ENCODE measurements around the gene CALCOCO1. TPM values are rescaled to one million over a fixed set of nuclear protein-coding genes. Genes with fewer than 3 reads are reported as not detected.
A peak's percentile ranks its signal among the peaks of the same experiment; 100 is the strongest.

CALCOCO1 gene
- total RNA-seq, 4 donors from 2014 or later: 400 to 469 (median 424) TPM

GRCh38 chr12:53743266-53744129, 16.2 kb upstream of the CALCOCO1 start:
- Histone ChIP-seq H3K4me1 (peaks cover 0 to 31% (median 10%) of the 10 kb centered on the region in 3 donors), H3K27me3 (peaks cover 79% of the 10 kb centered on the region), H3K9me3 (no peaks in the 10 kb centered on the region), H3K27ac (no peak overlapping the region), H3K36me3 (no peaks in the 10 kb centered on the region), H3K4me3 (no peak overlapping the region)
- TF ChIP-seq POLR2AphosphoS5 (IDR thresholded peaks at IDR 0.05): no peak
- TF ChIP-seq EP300 (IDR thresholded peaks at IDR 0.05): no peak
- TF ChIP-seq CTCF (IDR thresholded peaks at IDR 0.05): peak; percentile 90 to 96 (median 93)
- no peak for TF ChIP-seq POLR2A (IDR thresholded peaks at IDR 0.05)
- 7 to 21% methylated on average over 7 to 8 of the region's 16 CpGs for WGBS, 2 donors (ENCODE audit: low coverage in 1 of 2)
- ATAC-seq: peak; percentile 28

GRCh38 chr12:53740130-53740491, 12.9 kb upstream of the CALCOCO1 start:
- H3K27ac ChIP-seq: no peak overlapping the region
- ATAC-seq: no peak
- peak overlapping the region in 1 of 2 donors; percentile 34 for H3K4me3 ChIP-seq
- no peaks in the 10 kb centered on the region for H3K9me3 ChIP-seq
- H3K36me3 ChIP-seq: no peaks in the 10 kb centered on the region
- H3K27me3 ChIP-seq: peaks cover 94% of the 10 kb centered on the region
- 28 to 67% methylated on average over 2 to 3 of the region's 3 CpGs for WGBS, 2 donors (ENCODE audit: low coverage in 1 of 2)
- TF ChIP-seq CTCF (IDR thresholded peaks at IDR 0.05) (no peak), POLR2AphosphoS5 (IDR thresholded peaks at IDR 0.05) (no peak), POLR2A (IDR thresholded peaks at IDR 0.05) (no peak), EP300 (IDR thresholded peaks at IDR 0.05) (no peak)
- peaks cover 0 to 28% (median 10%) of the 10 kb centered on the region in 3 donors for H3K4me1 ChIP-seq

- peak overlapping the region in 1 of 2 donors; percentile 34 for H3K4me3 ChIP-seq
- no peaks in the 10 kb centered on the region for H3K9me3 ChIP-seq
- peaks cover 0 to 28% (median 10%) of the 10 kb centered on the region in 3 donors for H3K4me1 ChIP-seq
- H3K27me3 ChIP-seq: peaks cover 95% of the 10 kb centered on the region
- H3K27ac ChIP-seq: no peak overlapping the region
- no peak for ATAC-seq
- WGBS, 2 donors (ENCODE audit: low coverage in 1 of 2): 15 to 21% methylated on average over 4 to 12 of the region's 50 CpGs
- H3K36me3 ChIP-seq: no peaks in the 10 kb centered on the region
- TF ChIP-seq POLR2A (IDR thresholded peaks at IDR 0.05): no peak
Observed at GRCh38 chr12:53739214-53740129, 12.2 kb upstream of the CALCOCO1 start.

GRCh38 chr12:53738406-53739213, 11.4 kb upstream of the CALCOCO1 start:
- peaks cover 0 to 26% (median 10%) of the 10 kb centered on the region in 3 donors for H3K4me1 ChIP-seq
- H3K27ac ChIP-seq: no peak overlapping the region
- ATAC-seq: no peak
- no peaks in the 10 kb centered on the region for H3K9me3 ChIP-seq
- no peak overlapping the region for H3K4me3 ChIP-seq
- TF ChIP-seq POLR2AphosphoS5 (IDR thresholded peaks at IDR 0.05): no peak
- TF ChIP-seq POLR2A (IDR thresholded peaks at IDR 0.05): no peak
- TF ChIP-seq EP300 (IDR thresholded peaks at IDR 0.05): no peak
- TF ChIP-seq CTCF (IDR thresholded peaks at IDR 0.05): no peak
- peaks cover 90% of the 10 kb centered on the region for H3K27me3 ChIP-seq
- 33 to 37% methylated on average over 6 to 9 of the region's 32 CpGs for WGBS, 2 donors (ENCODE audit: low coverage in 1 of 2)
- H3K36me3 ChIP-seq: no peaks in the 10 kb centered on the region
